Liver (tissue), 9 donors: ENCODE measurements around the gene RREB1. TPM values are rescaled to one million over a fixed set of nuclear protein-coding genes. Genes with fewer than 3 reads are reported as not detected.

Experiments used
- DNase-seq: peaks from one replicate; pipeline ENCODE4 v3.0.0-alpha.2; 2017; ENCODE audit warnings: low spot score
- H3K27ac ChIP-seq, 2 donors: one replicate each; pipeline ENCODE4 v1.7.0; 2013; ENCODE audit warnings: inconsistent platforms in 2 of 2, low read length in 2 of 2, control low read depth in 1 of 2, low read depth in 1 of 2, mild to moderate bottlenecking in 1 of 2
- H3K27me3 ChIP-seq, 4 donors: one replicate each; pipeline versions ENCODE4 v1.6.1 to v1.7.0; 2013; ENCODE audit warnings: low read length in 3 of 4, inconsistent platforms in 1 of 4, mild to moderate bottlenecking in 1 of 4, moderate library complexity in 1 of 4; ENCODE audit not compliant: control insufficient read depth in 4 of 4, insufficient read depth in 4 of 4
- H3K36me3 ChIP-seq, 4 donors: one replicate each; pipeline versions ENCODE4 v1.6.1 to v1.7.0; 2013; ENCODE audit warnings: low read length in 3 of 4, mild to moderate bottlenecking in 3 of 4, low read depth in 1 of 4, moderate library complexity in 1 of 4; ENCODE audit not compliant: control insufficient read depth in 4 of 4, insufficient read depth in 3 of 4
- H3K4me1 ChIP-seq, 4 donors: one replicate each; pipeline versions ENCODE4 v1.6.1 to v1.7.0; 2013; ENCODE audit warnings: low read length in 3 of 4, mild to moderate bottlenecking in 3 of 4, moderate library complexity in 1 of 4; ENCODE audit not compliant: control insufficient read depth in 4 of 4, insufficient read depth in 4 of 4
- H3K4me3 ChIP-seq, 3 donors: one replicate each; pipeline versions ENCODE4 v1.6.1 to v1.7.0; 2013; ENCODE audit warnings: low read length in 3 of 3, control low read depth in 1 of 3, low read depth in 1 of 3, mild to moderate bottlenecking in 1 of 3
- H3K9ac ChIP-seq, 2 donors: one replicate each; pipeline ENCODE4 v1.7.0; 2013; ENCODE audit warnings: low read length in 2 of 2, mild to moderate bottlenecking in 2 of 2, moderate library complexity in 2 of 2, control low read depth in 1 of 2, low read depth in 1 of 2
- H3K9me3 ChIP-seq, 4 donors: one replicate each; pipeline versions ENCODE4 v1.6.1 to v1.7.0; 2013; ENCODE audit warnings: low read length in 3 of 4; ENCODE audit not compliant: control insufficient read depth in 4 of 4
- ATF3 ChIP-seq: IDR thresholded peaks from 2 replicates; pipeline ENCODE4 v1.6.1; 2016; ENCODE audit warnings: antibody characterized with exemption
- CTCF ChIP-seq: fragments of 150-350 bp; IDR thresholded peaks from 2 replicates; pipeline ENCODE4 v1.5.1; 2017; ENCODE audit warnings: improper control_type of control experiment, low read depth, low read length; ENCODE audit not compliant: missing input control
- EGR1 ChIP-seq, 2 donors: IDR thresholded peaks; 2 replicates each; pipeline ENCODE4 v1.6.1; 2016 to 2018; ENCODE audit warnings: antibody characterized with exemption in 2 of 2, low read depth in 2 of 2
- FOXA1 ChIP-seq: IDR thresholded peaks from 2 replicates; pipeline ENCODE4 v1.6.1; 2016; ENCODE audit warnings: antibody characterized with exemption
- FOXA2 ChIP-seq: IDR thresholded peaks from 2 replicates; pipeline ENCODE4 v1.6.1; 2016; ENCODE audit warnings: antibody characterized with exemption
- GABPA ChIP-seq, 2 donors: IDR thresholded peaks in 1 of 2; conservative IDR thresholded peaks in 1 of 2; 2 replicates each; pipeline ENCODE4 v1.6.1; 2016; ENCODE audit warnings: antibody characterized with exemption in 2 of 2, mild to moderate bottlenecking in 1 of 2, moderate library complexity in 1 of 2
- HNF4A ChIP-seq, 2 donors: conservative IDR thresholded peaks; 2 replicates each; pipeline ENCODE4 v1.6.1; 2016; ENCODE audit warnings: antibody characterized with exemption in 2 of 2, mild to moderate bottlenecking in 2 of 2
- HNF4G ChIP-seq: IDR thresholded peaks from 2 replicates; pipeline ENCODE4 v1.6.1; 2016; ENCODE audit warnings: antibody characterized with exemption
- JUND ChIP-seq, 2 donors: IDR thresholded peaks; 2 replicates each; pipeline ENCODE4 v1.6.1; 2016; ENCODE audit warnings: antibody characterized with exemption in 2 of 2
- MAX ChIP-seq: IDR thresholded peaks from 2 replicates; pipeline ENCODE4 v1.6.1; 2016; ENCODE audit warnings: antibody characterized with exemption
- NR2F2 ChIP-seq: IDR thresholded peaks from 2 replicates; pipeline ENCODE4 v1.6.1; 2016; ENCODE audit warnings: antibody characterized with exemption
- RAD21 ChIP-seq, 2 donors: IDR thresholded peaks; 2 replicates each; pipeline ENCODE4 v1.6.1; 2016; ENCODE audit warnings: antibody characterized with exemption in 2 of 2, mild to moderate bottlenecking in 2 of 2
- REST ChIP-seq: IDR thresholded peaks from 2 replicates; pipeline ENCODE4 v1.6.1; 2016; ENCODE audit warnings: antibody characterized with exemption, mild to moderate bottlenecking
- RXRA ChIP-seq, 2 donors: IDR thresholded peaks; 2 replicates each; pipeline ENCODE4 v1.6.1; 2017 to 2018; ENCODE audit warnings: antibody characterized with exemption in 2 of 2, mild to moderate bottlenecking in 1 of 2
- SP1 ChIP-seq: IDR thresholded peaks from 2 replicates; pipeline ENCODE4 v1.6.1; 2018; ENCODE audit warnings: antibody characterized with exemption, mild to moderate bottlenecking
- TAF1 ChIP-seq: conservative IDR thresholded peaks from 2 replicates; pipeline ENCODE4 v1.6.1; 2016; ENCODE audit warnings: antibody characterized with exemption, mild to moderate bottlenecking
- YY1 ChIP-seq: IDR thresholded peaks from 2 replicates; pipeline ENCODE4 v1.6.1; 2016; ENCODE audit warnings: antibody characterized with exemption, mild to moderate bottlenecking
- WGBS: extraction: QIAGEN DNeasy Blood & Tissue Kit; methylation state at CpG from one replicate; pipeline ENCODE4 v1.1.7; 2013; 5-methylcytosine and 5-hydroxymethylcytosine counted together
- polyA plus RNA-seq, 2 donors: library from polyadenylated mRNA; stranded (reverse) in 1 of 2; unstranded in 1 of 2; fragments of 200-250 nt in 1 of 2; fragments of >200 nt in 1 of 2; fragmentation: Nextera tagmentation in 1 of 2; extraction: Ambion mirVana in 1 of 2; gene quantifications; one replicate each; pipeline versions ENCODE4 v1.2.1 to v1.2.3, GENCODE V29; 2013 to 2015
- total RNA-seq, 2 donors: library from RNA; depleted of rRNA; stranded (reverse); fragments of >200 nt; gene quantifications; one replicate each; pipeline ENCODE4 v1.2.3, GENCODE V29; 2014
- TF ChIP-seq, protein P1 (sequence below): IDR thresholded peaks from 2 replicates; pipeline ENCODE4 v1.6.1; 2016; ENCODE audit warnings: antibody characterized with exemption
- donor health status: healthy.
- donor health status: healthy.
- donor health status: healthy.
- donor health status: healthy.
- donor health status: healthy.

The RREB1 gene
- total and polyA plus RNA-seq, 4 donors = 10.1 to 28.9 (median 17.3) TPM

DNA sequence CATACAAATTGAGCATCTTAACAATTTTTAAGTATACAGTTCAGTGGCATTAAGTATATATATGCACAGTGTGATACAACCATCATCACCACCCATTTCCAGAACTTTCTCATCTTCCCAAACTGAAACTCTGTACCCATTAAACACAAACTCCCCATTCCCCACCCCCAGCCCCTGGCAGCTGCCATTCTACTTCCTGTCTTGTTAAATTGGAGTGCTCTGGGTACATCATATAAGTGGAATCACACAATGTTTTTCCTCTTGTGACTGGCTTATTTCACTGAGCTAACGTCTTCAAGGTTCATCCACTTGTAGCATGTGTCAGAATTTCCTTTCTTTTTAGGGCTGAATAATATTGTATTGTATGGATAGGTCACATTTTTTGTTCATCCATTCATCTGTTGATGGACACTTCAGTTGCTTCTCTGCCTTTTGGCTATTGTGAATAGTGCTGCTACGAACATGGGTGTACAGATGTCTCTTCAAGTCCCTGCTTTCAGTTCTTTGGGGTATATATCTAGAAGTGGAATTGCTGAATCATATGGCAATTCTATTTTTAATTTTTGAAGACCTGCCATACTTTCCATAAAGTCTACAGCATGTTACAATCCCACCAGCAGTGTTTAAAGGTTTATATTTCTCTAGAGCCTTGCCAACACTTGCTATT is 19.6 kb upstream of the RREB1 start:
- no peak overlapping the region for H3K4me3 ChIP-seq
- no peak overlapping the region for H3K9ac ChIP-seq
- WGBS = 83% methylated on average over 2 of the region's 2 CpGs
- DNase-seq = no peak
- H3K27ac ChIP-seq = no peak overlapping the region
- H3K27me3 ChIP-seq = no peaks in the 10 kb centered on the region
- TF ChIP-seq EGR1 (IDR thresholded peaks at IDR 0.05; ENCODE audit: low read depth in 2 of 2) (no peak), FOXA1 (no peak), SP1 (no peak), RAD21 (IDR thresholded peaks at IDR 0.05) (no peak), HNF4G (no peak), TAF1 (no peak), REST (no peak), NR2F2 (no peak), HNF4A (conservative IDR thresholded peaks at IDR 0.05) (no peak), MAX (no peak), YY1 (no peak), JUND (IDR thresholded peaks at IDR 0.05) (no peak), GABPA (IDR thresholded peaks at IDR 0.05 in 1 of 2, conservative IDR thresholded peaks at IDR 0.05 in 1 of 2) (no peak), CTCF (no peak), RXRA (IDR thresholded peaks at IDR 0.05) (no peak), FOXA2 (no peak), ATF3 (no peak)
- TF ChIP-seq, protein P1, sequence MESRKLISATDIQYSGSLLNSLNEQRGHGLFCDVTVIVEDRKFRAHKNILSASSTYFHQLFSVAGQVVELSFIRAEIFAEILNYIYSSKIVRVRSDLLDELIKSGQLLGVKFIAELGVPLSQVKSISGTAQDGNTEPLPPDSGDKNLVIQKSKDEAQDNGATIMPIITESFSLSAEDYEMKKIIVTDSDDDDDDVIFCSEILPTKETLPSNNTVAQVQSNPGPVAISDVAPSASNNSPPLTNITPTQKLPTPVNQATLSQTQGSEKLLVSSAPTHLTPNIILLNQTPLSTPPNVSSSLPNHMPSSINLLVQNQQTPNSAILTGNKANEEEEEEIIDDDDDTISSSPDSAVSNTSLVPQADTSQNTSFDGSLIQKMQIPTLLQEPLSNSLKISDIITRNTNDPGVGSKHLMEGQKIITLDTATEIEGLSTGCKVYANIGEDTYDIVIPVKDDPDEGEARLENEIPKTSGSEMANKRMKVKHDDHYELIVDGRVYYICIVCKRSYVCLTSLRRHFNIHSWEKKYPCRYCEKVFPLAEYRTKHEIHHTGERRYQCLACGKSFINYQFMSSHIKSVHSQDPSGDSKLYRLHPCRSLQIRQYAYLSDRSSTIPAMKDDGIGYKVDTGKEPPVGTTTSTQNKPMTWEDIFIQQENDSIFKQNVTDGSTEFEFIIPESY = no peak
- no peaks in the 10 kb centered on the region for H3K36me3 ChIP-seq
- peaks cover 0 to 9% (median 6%) of the 10 kb centered on the region in 4 donors for H3K4me1 ChIP-seq
- no peaks in the 10 kb centered on the region for H3K9me3 ChIP-seq
